Neutrophil (primary cell): ENCODE data around the gene SEC22C.
A peak's percentile ranks its signal among the peaks of the same experiment; 100 is the strongest.

Source experiments
- H3K27ac ChIP-seq: fragments of 200-600 bp; sonication (generic); 2 replicates; pipeline ENCODE4 v1.5.1; 2016; ENCODE audit warnings: mild to moderate bottlenecking, moderate library complexity
- H3K27me3 ChIP-seq: fragments of 200-600 bp; sonication (generic); 2 replicates; pipeline ENCODE4 v1.6.0; 2016; ENCODE audit warnings: mild to moderate bottlenecking
- H3K36me3 ChIP-seq: fragments of 200-600 bp; sonication (generic); 2 replicates; pipeline ENCODE4 v1.5.1; 2017
- H3K4me1 ChIP-seq, 2 experiments: fragments of 200-600 bp in 1 of 2; sonication (generic) in 1 of 2; 1 replicate in 1 of 2; 2 replicates in 1 of 2; pipeline versions ENCODE4 v1.5.1 to v1.6.1; 2013 to 2016; ENCODE audit warnings: low read depth in 1 of 2, low read length in 1 of 2, mild to moderate bottlenecking in 1 of 2, moderate library complexity in 1 of 2; ENCODE audit not compliant: control insufficient read depth in 1 of 2, insufficient read depth in 1 of 2
- H3K4me3 ChIP-seq, 2 experiments: fragments of 200-600 bp in 1 of 2; sonication (generic) in 1 of 2; 1 replicate in 1 of 2; 2 replicates in 1 of 2; pipeline ENCODE4 v1.5.1; 2013 to 2016; ENCODE audit warnings: low read depth in 1 of 2, low read length in 1 of 2, mild to moderate bottlenecking in 1 of 2, moderate library complexity in 1 of 2
- H3K9me3 ChIP-seq: fragments of 200-600 bp; sonication (generic); 2 replicates; pipeline ENCODE4 v1.5.1; 2016
- TF ChIP-seq, protein P1 (sequence below): fragments of 200-600 bp; sonication (generic); IDR thresholded peaks from 2 replicates; pipeline ENCODE4 v1.5.1; 2016; ENCODE audit warnings: antibody characterized with exemption

Gene SEC22C

DNA sequence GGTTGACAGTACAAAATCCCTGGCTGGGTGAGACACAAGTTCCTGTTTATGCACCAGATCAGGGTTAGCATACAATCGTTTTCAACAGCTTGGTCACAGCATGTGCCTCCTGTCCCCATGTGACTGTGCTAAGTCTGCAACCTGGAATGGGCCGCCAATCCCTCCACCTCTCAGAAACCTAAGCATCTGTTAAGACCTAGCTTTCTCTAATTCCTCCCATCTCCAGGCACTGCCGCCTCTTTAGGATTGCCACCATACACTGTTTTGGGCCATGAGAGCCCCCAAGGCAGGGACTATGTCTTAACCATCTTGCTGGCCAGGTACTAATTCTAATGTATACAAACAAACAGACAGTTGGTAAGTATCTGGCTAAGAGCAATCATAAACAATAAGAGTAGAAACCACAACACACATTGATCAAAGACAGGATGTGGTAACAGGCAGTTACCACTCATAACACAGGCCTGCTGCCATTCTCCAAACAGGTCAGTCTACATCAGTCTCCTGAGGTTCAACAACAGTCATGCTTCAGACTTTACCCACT lies 25.6 kb downstream of the SEC22C start:
- Histone ChIP-seq H3K4me1 (no peaks in the 10 kb centered on the region), H3K4me3 (no peak overlapping the region), H3K27me3 (no peaks in the 10 kb centered on the region), H3K36me3 (peaks cover 86% of the 10 kb centered on the region), H3K9me3 (no peaks in the 10 kb centered on the region), H3K27ac (no peak overlapping the region)
- TF ChIP-seq, protein P1, sequence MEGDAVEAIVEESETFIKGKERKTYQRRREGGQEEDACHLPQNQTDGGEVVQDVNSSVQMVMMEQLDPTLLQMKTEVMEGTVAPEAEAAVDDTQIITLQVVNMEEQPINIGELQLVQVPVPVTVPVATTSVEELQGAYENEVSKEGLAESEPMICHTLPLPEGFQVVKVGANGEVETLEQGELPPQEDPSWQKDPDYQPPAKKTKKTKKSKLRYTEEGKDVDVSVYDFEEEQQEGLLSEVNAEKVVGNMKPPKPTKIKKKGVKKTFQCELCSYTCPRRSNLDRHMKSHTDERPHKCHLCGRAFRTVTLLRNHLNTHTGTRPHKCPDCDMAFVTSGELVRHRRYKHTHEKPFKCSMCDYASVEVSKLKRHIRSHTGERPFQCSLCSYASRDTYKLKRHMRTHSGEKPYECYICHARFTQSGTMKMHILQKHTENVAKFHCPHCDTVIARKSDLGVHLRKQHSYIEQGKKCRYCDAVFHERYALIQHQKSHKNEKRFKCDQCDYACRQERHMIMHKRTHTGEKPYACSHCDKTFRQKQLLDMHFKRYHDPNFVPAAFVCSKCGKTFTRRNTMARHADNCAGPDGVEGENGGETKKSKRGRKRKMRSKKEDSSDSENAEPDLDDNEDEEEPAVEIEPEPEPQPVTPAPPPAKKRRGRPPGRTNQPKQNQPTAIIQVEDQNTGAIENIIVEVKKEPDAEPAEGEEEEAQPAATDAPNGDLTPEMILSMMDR = no peak

DNA sequence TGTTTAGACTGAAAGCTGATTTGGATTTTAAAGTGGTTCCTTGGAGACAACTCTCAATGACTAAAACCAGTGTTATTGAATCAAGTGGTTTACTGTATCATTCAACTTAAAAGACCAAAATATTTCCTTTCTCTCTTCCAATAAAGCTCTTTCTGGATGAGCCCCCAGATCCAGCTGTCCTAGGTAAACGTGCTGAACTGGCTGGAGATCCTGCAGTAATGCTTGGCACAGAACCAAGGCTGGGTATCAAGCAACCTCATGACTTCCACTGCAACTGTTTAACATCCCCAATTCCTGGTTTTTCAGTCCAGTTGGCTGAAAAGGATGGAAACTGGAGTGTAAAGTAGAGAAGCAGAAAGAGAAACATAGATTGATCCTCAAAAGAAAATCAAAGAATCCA lies 28.9 kb downstream of the SEC22C start:
- Histone ChIP-seq H3K4me1 (no peaks in the 10 kb centered on the region), H3K9me3 (no peaks in the 10 kb centered on the region), H3K27me3 (no peaks in the 10 kb centered on the region), H3K27ac (no peak overlapping the region), H3K36me3 (peaks cover 72% of the 10 kb centered on the region), H3K4me3 (no peak overlapping the region)
- TF ChIP-seq, protein P1 = no peak

DNA sequence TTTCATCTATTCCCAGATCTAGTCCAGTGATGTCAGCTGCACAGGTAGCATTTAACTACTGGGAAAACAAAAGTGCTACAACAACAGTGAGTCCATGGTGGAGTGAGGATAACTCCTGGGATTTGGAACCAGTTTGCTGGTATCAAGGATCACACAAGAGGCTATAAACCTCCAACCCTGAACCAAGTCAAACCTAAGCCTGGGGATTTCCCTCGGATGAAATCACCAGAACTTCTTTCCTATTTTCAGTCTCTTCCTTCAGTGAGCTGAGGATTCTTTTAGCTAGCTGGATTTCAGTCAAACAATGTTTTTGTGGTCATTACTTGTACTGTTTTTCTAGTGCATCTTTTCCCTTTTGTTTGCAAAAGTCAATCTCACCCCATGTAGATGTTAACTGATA lies 31.5 kb downstream of the SEC22C start:
- Histone ChIP-seq H3K4me3 (no peak overlapping the region), H3K4me1 (no peaks in the 10 kb centered on the region), H3K36me3 (peaks cover 51% of the 10 kb centered on the region), H3K27me3 (no peaks in the 10 kb centered on the region), H3K27ac (no peak overlapping the region), H3K9me3 (no peaks in the 10 kb centered on the region)
- TF ChIP-seq, protein P1 = no peak

DNA sequence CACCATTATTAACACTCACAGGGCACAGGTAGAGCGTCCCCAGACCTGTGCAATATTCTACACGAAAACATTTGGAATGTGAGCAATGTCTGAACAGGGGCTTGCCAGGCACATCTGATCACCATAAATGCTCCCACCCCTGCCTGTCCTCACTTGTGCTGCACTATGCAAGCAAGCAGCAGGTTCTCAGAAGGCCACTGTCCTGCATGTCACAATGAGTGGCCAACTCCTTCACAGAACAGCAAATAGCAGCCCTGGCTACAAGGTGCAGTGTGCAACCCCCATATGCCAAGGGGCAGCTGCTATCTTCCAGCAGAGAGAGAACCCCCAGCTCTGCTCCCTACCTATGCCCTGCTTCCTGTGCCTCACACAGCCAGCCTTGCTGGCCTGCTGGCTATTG lies 32.6 kb downstream of the SEC22C start:
- no peaks in the 10 kb centered on the region for H3K4me1 ChIP-seq
- H3K27ac ChIP-seq = no peak overlapping the region
- H3K36me3 ChIP-seq = peaks cover 40% of the 10 kb centered on the region
- H3K4me3 ChIP-seq = no peak overlapping the region
- H3K27me3 ChIP-seq = no peaks in the 10 kb centered on the region
- H3K9me3 ChIP-seq = no peaks in the 10 kb centered on the region
- TF ChIP-seq, protein P1 = no peak

DNA sequence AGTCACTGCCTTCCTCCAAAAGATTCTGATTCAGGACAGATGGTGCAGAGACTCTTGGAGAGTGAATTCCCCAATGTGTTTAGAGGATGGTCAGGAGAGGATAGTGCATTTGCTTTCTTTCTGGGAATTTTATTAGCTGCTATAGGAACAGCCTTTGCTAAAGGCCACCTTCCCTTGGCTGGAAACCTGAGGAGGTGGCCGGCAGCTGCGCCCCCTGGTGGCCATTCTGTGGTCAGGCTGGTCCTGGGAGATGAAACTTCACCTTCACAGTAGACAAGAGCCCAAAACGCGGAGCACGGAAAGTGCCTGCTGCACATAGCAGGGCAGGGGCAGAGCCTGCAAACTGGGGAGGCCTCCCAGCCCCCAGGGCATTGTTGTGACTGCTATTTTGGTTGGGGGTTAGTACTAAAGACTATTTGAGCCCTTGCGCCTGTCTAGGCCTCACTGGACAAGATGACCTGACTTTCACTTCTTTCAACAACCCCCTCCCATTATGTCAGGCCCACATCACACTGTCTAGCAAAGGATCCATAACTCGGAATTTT lies 34.3 kb downstream of the SEC22C start:
- TF ChIP-seq, protein P1 = peak; percentile 90
- no peaks in the 10 kb centered on the region for H3K9me3 ChIP-seq
- H3K27me3 ChIP-seq = no peaks in the 10 kb centered on the region
- H3K4me3 ChIP-seq = no peak overlapping the region
- peaks cover 24% of the 10 kb centered on the region for H3K36me3 ChIP-seq
- no peaks in the 10 kb centered on the region for H3K4me1 ChIP-seq
- no peak overlapping the region for H3K27ac ChIP-seq
